IPS-15b (cell line): Measurements from ENCODE around the gene CIAO2B.

Experiments used
- H3K27me3 ChIP-seq: one replicate; pipeline ENCODE4 v1.6.1; 2013; ENCODE audit warnings: low read length; ENCODE audit not compliant: control insufficient read depth, insufficient read depth
- H3K36me3 ChIP-seq: one replicate; pipeline ENCODE4 v1.6.1; 2013; ENCODE audit warnings: low read length; ENCODE audit not compliant: control insufficient read depth, insufficient read depth
- H3K4me1 ChIP-seq: one replicate; pipeline ENCODE4 v1.6.1; 2013; ENCODE audit warnings: mild to moderate bottlenecking, low read length; ENCODE audit not compliant: control insufficient read depth, insufficient read depth
- H3K4me3 ChIP-seq: one replicate; pipeline ENCODE4 v1.5.1; 2013; ENCODE audit warnings: low read depth, low read length
- H3K9ac ChIP-seq: one replicate; pipeline ENCODE4 v1.6.1; 2013; ENCODE audit warnings: low read depth, mild to moderate bottlenecking, low read length
- H3K9me3 ChIP-seq: one replicate; pipeline ENCODE4 v1.6.1; 2013; ENCODE audit warnings: mild to moderate bottlenecking, low read length; ENCODE audit not compliant: control insufficient read depth, insufficient read depth

Gene CIAO2B

DNA sequence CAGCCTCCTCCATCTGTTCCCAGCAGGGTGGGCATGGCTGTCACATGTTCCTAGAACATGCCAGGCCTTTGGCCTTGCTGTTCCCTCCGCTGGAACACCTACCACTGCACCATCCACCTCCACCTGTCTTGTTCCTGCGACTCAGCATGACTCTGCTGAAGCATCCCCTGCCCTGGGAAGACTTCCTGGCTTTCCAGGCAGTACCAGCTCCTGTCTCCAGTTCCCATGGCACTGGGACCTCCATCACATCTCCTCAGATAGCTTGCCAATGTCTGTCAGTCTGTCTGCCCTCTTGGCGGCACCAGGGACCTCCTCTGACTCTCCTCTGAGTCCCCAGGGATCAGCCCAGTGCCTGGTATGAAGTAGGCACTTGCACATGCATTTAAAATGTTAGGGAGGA is 38.2 kb downstream of the CIAO2B start:
- Histone ChIP-seq H3K9ac (no peak overlapping the region), H3K36me3 (no peaks in the 10 kb centered on the region), H3K9me3 (no peaks in the 10 kb centered on the region)

DNA sequence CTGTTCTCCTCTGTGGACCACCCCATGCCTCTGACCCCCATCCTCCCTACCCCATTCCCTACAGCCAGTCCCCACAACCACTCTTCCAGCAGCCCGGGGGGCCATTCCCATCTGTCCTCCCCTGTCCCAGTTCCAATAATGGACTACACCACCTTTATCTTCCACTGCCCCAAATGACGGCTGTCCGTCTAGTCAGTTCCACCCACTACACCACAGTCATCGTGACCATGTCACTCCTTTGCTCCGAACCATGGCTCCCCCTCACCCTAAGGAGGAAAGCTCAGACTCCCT is 38.6 kb downstream of the CIAO2B start:
- Histone ChIP-seq H3K36me3 (no peaks in the 10 kb centered on the region), H3K4me1 (peaks cover 2% of the 10 kb centered on the region), H3K4me3 (no peak overlapping the region), H3K9me3 (no peaks in the 10 kb centered on the region), H3K27me3 (no peaks in the 10 kb centered on the region), H3K9ac (no peak overlapping the region)

More for the DNA sequence above, 38.2 kb downstream of the CIAO2B start:
- Histone ChIP-seq H3K4me3 (no peak overlapping the region), H3K4me1 (peaks cover 2% of the 10 kb centered on the region), H3K27me3 (no peaks in the 10 kb centered on the region)

DNA sequence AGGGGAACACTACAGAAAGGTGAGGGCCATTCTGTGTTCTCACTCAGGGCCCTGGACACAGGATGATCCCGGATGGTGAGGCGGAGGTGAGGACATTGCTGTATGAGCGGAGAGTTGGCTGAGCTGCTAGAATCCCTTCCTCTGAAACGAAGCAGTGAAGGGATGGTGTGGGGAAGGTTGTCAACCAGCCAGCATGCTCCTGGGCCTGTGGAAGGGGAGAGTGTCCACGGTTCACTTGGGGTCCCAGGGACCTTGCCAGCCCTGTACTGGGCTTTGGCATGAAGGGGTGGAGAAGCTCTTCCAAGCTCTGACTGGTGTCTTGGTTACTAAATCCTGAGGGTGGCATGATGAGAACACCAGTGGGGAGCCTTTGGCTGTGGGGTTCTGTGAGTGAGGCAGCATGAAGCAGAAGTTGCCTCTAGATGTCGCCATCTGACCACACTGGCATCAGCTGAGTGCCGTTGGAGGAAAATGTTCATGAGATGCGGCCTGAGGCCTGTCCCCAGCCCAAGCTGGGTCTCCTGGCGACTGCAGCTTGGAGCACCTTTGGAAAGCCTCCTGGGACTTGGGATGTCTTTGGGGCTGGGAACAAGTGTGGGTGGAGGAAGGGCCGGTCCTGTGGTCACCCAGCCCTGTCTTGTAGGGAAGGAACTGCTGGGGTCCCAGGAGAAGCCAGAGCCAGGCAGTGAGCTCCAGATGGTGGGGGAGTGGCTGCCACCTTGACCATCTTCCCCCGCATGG is 39.1 kb downstream of the CIAO2B start:
- Histone ChIP-seq H3K9me3 (no peaks in the 10 kb centered on the region), H3K9ac (no peak overlapping the region), H3K36me3 (no peaks in the 10 kb centered on the region), H3K4me1 (peaks cover under 1% of the 10 kb centered on the region), H3K4me3 (no peak overlapping the region), H3K27me3 (no peaks in the 10 kb centered on the region)

DNA sequence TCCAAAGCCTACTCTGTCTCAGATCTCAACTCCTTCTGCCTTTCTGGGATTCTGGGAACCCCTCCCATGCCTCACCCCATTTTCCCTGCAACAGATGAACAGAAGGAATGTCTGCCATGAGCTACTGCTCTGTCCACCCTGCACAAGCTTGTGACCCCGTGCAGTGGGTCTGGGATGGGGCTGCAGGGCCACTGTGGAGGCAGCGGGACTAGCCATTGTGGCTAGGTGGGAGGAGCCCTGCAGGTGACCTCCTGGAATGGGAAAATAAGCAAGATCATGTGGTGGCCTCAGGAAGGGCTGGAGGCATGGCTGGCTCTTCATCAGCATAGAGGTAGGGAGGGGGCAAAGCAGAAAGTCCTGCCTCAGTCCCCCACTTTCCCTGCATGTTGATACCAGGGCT is 40.1 kb downstream of the CIAO2B start:
- Histone ChIP-seq H3K27me3 (no peaks in the 10 kb centered on the region), H3K4me3 (no peak overlapping the region)

DNA sequence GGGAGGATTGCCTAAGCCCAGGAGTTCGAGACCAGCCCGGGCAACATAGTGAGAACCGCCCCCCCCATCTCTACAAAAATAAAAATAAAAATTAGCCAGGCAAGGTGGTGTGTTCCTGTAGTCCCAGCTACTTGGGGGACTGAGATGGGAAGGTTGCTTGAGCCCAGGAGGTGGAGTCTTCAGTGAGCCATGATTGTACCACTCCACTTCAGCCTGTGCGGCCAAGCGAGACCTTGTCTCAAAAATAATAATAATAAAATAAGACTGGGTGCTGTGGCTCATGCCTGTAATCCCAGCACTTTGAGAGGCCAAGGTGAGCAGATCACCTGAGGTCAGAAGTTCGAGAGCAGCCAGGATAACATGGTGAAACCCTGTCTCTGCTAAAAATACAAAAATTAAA is 42.4 kb downstream of the CIAO2B start:
- no peak overlapping the region for H3K4me3 ChIP-seq
- no peaks in the 10 kb centered on the region for H3K27me3 ChIP-seq
- H3K36me3 ChIP-seq: no peaks in the 10 kb centered on the region
- no peaks in the 10 kb centered on the region for H3K9me3 ChIP-seq
- H3K9ac ChIP-seq: no peak overlapping the region
- no peaks in the 10 kb centered on the region for H3K4me1 ChIP-seq

More for the DNA sequence above, 40.1 kb downstream of the CIAO2B start:
- Histone ChIP-seq H3K36me3 (no peaks in the 10 kb centered on the region), H3K9me3 (no peaks in the 10 kb centered on the region), H3K9ac (no peak overlapping the region), H3K4me1 (no peaks in the 10 kb centered on the region)

DNA sequence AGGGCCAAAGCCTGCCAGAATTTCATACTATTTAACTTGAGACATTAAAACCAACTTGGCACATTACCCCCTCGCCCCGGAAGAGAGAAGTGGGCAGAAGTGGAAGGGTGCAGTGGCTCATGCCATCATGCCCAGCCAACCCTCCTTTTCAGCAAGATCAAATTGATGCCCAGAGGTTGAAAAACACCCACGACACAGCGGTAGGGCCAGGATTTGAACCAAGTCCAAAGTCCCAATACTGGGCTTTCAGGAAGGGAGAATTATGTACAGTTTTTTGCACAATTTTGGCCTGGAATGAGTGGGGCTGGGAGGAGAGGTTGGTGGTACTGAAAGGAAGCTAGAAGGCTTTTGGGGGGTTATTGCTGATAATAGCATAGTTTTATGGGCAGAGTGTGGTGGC is 42.8 kb downstream of the CIAO2B start:
- Histone ChIP-seq H3K9ac (no peak overlapping the region), H3K4me1 (no peaks in the 10 kb centered on the region), H3K27me3 (no peaks in the 10 kb centered on the region), H3K36me3 (no peaks in the 10 kb centered on the region), H3K4me3 (no peak overlapping the region), H3K9me3 (no peaks in the 10 kb centered on the region)

DNA sequence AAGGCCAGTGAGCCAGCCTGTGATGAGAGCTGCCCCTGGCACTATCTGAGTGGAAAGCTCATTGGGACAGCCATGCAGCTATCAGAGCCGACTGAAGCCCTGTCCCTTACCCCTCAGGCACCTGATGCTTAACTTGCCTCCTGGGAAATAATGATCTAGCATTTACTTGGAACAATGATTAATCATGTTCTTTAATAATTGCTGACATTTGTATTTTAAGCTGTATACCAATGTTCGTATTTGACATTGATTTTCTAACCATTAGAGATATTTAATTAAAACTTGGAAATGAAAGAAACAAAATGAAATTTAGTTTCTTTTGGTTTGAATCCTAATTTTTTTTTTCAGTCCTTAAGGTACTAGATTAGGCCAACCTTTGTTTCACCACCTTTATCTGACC is 43.4 kb downstream of the CIAO2B start:
- Histone ChIP-seq H3K9ac (no peak overlapping the region), H3K9me3 (no peaks in the 10 kb centered on the region), H3K4me1 (no peaks in the 10 kb centered on the region), H3K36me3 (no peaks in the 10 kb centered on the region), H3K4me3 (no peak overlapping the region), H3K27me3 (no peaks in the 10 kb centered on the region)

DNA sequence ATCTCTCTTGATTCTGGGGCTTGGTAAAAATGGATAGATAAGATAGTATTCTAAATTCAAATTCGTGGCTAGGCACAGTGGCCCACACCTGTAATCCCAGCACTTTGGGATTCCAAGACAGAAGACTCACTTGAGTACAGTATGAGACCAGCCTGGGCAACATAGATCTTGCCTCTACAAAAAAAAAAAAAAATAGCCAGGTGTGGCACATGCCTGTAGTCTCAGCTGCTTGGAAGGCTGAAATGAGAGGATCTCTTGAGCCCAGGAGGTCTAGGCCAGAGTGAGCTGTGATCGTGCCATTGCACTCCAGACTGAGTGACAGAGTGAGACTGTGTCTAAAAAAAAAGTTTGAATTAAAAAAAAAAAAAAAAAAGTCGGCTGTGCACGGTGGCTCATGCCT is 44.6 kb downstream of the CIAO2B start:
- Histone ChIP-seq H3K4me1 (no peaks in the 10 kb centered on the region), H3K9ac (no peak overlapping the region), H3K36me3 (peaks cover 10% of the 10 kb centered on the region), H3K4me3 (no peak overlapping the region), H3K9me3 (no peaks in the 10 kb centered on the region), H3K27me3 (no peaks in the 10 kb centered on the region)

DNA sequence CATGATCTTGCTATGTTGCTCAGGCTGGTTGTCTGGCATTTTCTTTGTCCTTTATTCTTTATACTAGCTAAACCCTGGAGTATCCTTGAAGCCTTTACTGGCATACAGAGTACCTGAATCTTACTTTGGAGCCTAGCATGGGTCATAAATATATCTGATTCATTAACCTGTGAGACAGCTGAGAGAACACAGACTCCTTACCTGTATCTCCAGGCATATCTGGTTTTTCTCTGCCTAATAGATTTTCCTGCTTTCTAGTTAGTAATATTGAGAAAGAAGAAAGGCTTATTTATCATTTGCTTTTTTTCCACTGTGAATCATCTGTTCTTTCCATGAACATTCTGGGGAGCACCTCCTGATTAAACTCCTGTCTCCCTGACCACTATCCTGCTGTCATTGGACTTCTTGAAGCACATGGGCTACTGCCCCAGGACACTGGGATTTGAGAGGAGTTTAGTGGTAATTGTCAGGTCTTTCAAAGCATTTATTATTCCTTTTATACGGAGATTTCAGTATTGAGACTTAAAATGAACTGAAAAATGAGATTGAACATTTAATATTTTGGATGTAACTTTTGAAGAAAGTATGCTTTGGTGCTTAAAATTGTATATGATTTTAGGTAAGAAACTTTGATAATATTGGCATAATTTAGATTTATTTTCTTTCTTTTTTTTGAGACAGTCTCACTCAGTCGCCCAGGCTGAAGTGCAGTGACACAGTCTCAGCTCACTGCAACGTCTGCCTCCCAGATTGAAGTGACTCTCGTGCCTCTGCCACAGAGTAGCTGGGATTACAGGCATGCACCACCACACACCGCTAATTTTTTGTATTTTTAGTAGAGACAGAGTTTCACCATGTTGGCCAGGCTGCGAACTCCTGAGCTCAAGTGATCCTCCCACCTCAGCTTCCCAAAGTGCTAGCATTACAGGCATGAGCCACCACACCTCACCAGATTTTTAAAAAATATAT is 45.3 kb downstream of the CIAO2B start:
- H3K4me3 ChIP-seq: no peak overlapping the region
- H3K4me1 ChIP-seq: no peaks in the 10 kb centered on the region
- peaks cover 14% of the 10 kb centered on the region for H3K36me3 ChIP-seq
- no peaks in the 10 kb centered on the region for H3K27me3 ChIP-seq
- no peaks in the 10 kb centered on the region for H3K9me3 ChIP-seq
- no peak overlapping the region for H3K9ac ChIP-seq

DNA sequence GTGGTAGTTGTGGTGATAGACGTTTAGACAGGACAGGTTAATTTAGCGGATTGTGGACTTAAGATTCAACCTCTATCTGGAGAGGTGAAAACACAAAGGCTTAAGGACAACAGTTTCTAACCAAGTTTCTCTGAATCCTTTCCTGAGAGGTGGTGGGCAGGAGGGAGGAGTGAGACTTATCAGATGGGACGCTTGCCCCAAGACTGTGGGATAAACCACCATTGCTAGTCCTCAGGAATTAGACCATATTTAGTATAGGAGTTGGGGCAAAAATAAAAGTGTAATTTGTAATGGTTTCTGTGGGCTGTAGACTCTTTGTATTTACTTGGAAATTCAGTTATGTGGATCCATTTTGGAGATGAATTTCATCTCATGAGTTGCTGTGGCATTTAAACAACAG is 47.3 kb downstream of the CIAO2B start:
- H3K36me3 ChIP-seq: peaks cover 14% of the 10 kb centered on the region
- no peak overlapping the region for H3K9ac ChIP-seq
- H3K4me3 ChIP-seq: no peak overlapping the region
- no peaks in the 10 kb centered on the region for H3K27me3 ChIP-seq
- no peaks in the 10 kb centered on the region for H3K4me1 ChIP-seq
- H3K9me3 ChIP-seq: no peaks in the 10 kb centered on the region

DNA sequence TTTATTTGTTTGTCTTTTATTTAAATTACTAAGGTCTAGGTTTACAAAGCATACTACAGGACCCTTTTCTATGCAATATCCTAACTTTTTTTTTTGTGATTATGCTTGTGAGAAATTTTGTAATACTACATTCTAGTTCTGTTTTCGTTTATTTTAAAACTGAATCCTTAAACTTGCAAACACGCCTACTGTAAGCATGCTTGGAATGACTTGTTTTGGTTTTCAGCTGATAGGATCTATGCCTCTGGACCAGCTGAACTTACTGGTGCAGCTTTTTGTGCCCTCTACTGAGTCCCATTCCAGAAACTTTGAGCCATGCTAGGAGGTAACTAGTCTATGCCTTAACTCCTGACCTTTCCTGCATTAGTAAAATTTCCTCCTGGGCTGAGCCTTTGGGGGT is 47.9 kb downstream of the CIAO2B start:
- Histone ChIP-seq H3K4me3 (no peak overlapping the region), H3K9ac (no peak overlapping the region), H3K9me3 (no peaks in the 10 kb centered on the region), H3K4me1 (no peaks in the 10 kb centered on the region), H3K27me3 (no peaks in the 10 kb centered on the region), H3K36me3 (peaks cover 14% of the 10 kb centered on the region)

DNA sequence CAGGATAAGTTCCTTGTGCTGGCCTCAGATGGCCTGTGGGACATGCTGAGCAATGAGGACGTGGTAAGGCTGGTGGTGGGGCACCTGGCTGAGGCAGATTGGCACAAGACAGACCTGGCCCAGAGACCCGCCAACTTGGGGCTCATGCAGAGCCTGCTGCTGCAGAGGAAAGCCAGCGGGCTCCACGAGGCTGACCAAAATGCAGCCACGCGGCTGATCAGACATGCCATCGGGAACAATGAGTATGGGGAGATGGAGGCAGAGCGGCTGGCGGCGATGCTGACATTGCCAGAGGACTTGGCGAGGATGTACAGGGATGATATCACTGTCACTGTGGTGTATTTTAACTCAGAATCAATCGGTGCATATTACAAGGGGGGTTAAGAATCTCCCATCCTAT is 48.7 kb downstream of the CIAO2B start:
- Histone ChIP-seq H3K9me3 (no peaks in the 10 kb centered on the region), H3K4me3 (no peak overlapping the region), H3K36me3 (peaks cover 14% of the 10 kb centered on the region), H3K4me1 (no peaks in the 10 kb centered on the region), H3K9ac (no peak overlapping the region), H3K27me3 (no peaks in the 10 kb centered on the region)
